MM.1S (cell line): ENCODE results near the gene CLN5.
"Not testable (repeated sequence)": the region's sequence is repeated elsewhere in the genome, so short reads cannot be mapped to it uniquely, and the experiment has no call there.

Source experiments
- DNase-seq: peaks from one replicate; pipeline ENCODE4 v3.0.0-alpha.2; 2015
- H2AFZ ChIP-seq: fragments of 300-600 bp; sonication (generic); 2 replicates; pipeline ENCODE4 v1.6.0; 2016; ENCODE audit warnings: antibody characterized with exemption, low read length
- H3F3A ChIP-seq: fragments of 300-600 bp; sonication (generic); 2 replicates; pipeline ENCODE4 v1.6.1; 2016; ENCODE audit warnings: mild to moderate bottlenecking, antibody characterized with exemption, low read length, moderate library complexity, mixed read lengths; ENCODE audit not compliant: insufficient read depth
- H3K27ac ChIP-seq: fragments of 300-600 bp; sonication (generic); 2 replicates; pipeline ENCODE4 v1.5.1; 2016; ENCODE audit warnings: mild to moderate bottlenecking, low read length
- H3K27me3 ChIP-seq: fragments of 300-600 bp; sonication (generic); replicated peaks from 2 replicates; pipeline ENCODE4 v1.6.0; 2016; ENCODE audit warnings: low read length; ENCODE audit not compliant: insufficient read depth
- H3K36me3 ChIP-seq: fragments of 300-600 bp; sonication (generic); replicated peaks from 2 replicates; pipeline ENCODE4 v1.6.1; 2016; ENCODE audit warnings: mild to moderate bottlenecking, low read length, mixed read lengths; ENCODE audit not compliant: insufficient read depth
- H3K4me1 ChIP-seq: fragments of 300-600 bp; sonication (generic); 2 replicates; pipeline ENCODE4 v1.6.1; 2016; ENCODE audit warnings: low read length, mixed read lengths
- H3K4me2 ChIP-seq: fragments of 300-600 bp; sonication (generic); 2 replicates; pipeline ENCODE4 v1.6.0; 2016; ENCODE audit warnings: low read depth, low read length
- H3K4me3 ChIP-seq: fragments of 300-600 bp; sonication (generic); 2 replicates; pipeline ENCODE4 v1.5.1; 2016; ENCODE audit warnings: low read length, mixed read lengths
- H3K79me2 ChIP-seq: fragments of 300-600 bp; sonication (generic); 2 replicates; pipeline ENCODE4 v1.6.1; 2016; ENCODE audit warnings: mixed run types, low read length, mixed read lengths
- H3K9ac ChIP-seq: fragments of 300-600 bp; sonication (generic); 2 replicates; pipeline ENCODE4 v1.6.1; 2016; ENCODE audit warnings: low read length, mixed read lengths
- H3K9me2 ChIP-seq: fragments of 300-600 bp; sonication (generic); replicated peaks from 2 replicates; pipeline ENCODE4 v1.6.1; 2016; ENCODE audit warnings: mild to moderate bottlenecking, low read length, mixed read lengths; ENCODE audit not compliant: insufficient read depth
- H3K9me3 ChIP-seq: fragments of 300-600 bp; sonication (generic); replicated peaks from 2 replicates; pipeline ENCODE4 v1.6.1; 2016; ENCODE audit warnings: mild to moderate bottlenecking, low read length, mixed read lengths; ENCODE audit not compliant: insufficient read depth
- H4K20me1 ChIP-seq: fragments of 300-600 bp; sonication (generic); 2 replicates; pipeline ENCODE4 v1.6.1; 2016; ENCODE audit warnings: mild to moderate bottlenecking, low read length, moderate library complexity, mixed read lengths; ENCODE audit not compliant: insufficient read depth
- EZH2 ChIP-seq: fragments of 300-600 bp; sonication (generic); optimal IDR thresholded peaks from 2 replicates; pipeline ENCODE3; 2017; ENCODE audit warnings: low read depth, mild to moderate bottlenecking, antibody characterized with exemption, low read length, mixed read lengths
- EZH2phosphoT487 ChIP-seq: fragments of 300-600 bp; sonication (generic); IDR thresholded peaks from 2 replicates; pipeline ENCODE4 v1.6.1; 2018; ENCODE audit warnings: antibody characterized with exemption, low read length
- TF ChIP-seq, protein P1 (sequence below): fragments of 300-600 bp; sonication (generic); IDR thresholded peaks from 2 replicates; pipeline ENCODE4 v1.5.1; 2016; ENCODE audit warnings: antibody characterized with exemption, low read length, mixed read lengths

Gene CLN5

DNA sequence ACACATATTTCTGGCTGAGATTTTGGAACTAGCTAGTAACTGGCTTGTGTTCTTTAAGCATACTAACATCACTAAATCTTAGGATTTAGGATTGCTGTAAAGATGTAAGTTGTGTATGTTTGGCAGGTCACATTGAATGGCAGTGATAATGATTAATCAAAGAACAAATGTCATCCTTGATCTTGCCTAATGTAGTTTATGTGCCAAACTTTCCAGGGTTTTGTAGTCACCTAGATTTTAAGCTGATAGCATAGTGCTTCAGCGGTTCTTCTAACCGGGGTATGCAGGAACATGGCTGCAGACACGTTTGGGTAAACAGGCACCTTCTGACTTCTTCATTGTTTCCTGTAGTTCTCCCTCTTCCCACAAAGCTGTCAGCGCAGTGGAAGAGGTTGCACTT, 9.7 kb downstream of the CLN5 start:
- H3K79me2 ChIP-seq = peaks cover 10% of the 10 kb centered on the region
- no peak for DNase-seq
- no peak overlapping the region for H3K4me2 ChIP-seq
- 0 out of 2 replicates have a peak, but pooled peaks cover 9% of the 10 kb centered on the region for H3F3A ChIP-seq
- no peaks in the 10 kb centered on the region for H4K20me1 ChIP-seq
- no peaks in the 10 kb centered on the region for H3K27me3 ChIP-seq
- H3K4me3 ChIP-seq = no peak overlapping the region
- H3K4me1 ChIP-seq = peaks cover 13% of the 10 kb centered on the region
- H3K9me3 ChIP-seq = no peaks in the 10 kb centered on the region
- no peaks in the 10 kb centered on the region; the same call in 1 of the 2 replicates for H3K36me3 ChIP-seq
- no peak overlapping the region for H3K27ac ChIP-seq
- H3K9me2 ChIP-seq = no peaks in the 10 kb centered on the region
- H3K9ac ChIP-seq = no peak overlapping the region
- TF ChIP-seq EZH2phosphoT487 (no peak), EZH2 (no peak)
- TF ChIP-seq, protein P1, sequence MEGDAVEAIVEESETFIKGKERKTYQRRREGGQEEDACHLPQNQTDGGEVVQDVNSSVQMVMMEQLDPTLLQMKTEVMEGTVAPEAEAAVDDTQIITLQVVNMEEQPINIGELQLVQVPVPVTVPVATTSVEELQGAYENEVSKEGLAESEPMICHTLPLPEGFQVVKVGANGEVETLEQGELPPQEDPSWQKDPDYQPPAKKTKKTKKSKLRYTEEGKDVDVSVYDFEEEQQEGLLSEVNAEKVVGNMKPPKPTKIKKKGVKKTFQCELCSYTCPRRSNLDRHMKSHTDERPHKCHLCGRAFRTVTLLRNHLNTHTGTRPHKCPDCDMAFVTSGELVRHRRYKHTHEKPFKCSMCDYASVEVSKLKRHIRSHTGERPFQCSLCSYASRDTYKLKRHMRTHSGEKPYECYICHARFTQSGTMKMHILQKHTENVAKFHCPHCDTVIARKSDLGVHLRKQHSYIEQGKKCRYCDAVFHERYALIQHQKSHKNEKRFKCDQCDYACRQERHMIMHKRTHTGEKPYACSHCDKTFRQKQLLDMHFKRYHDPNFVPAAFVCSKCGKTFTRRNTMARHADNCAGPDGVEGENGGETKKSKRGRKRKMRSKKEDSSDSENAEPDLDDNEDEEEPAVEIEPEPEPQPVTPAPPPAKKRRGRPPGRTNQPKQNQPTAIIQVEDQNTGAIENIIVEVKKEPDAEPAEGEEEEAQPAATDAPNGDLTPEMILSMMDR = no peak
- H2AFZ ChIP-seq = no peak overlapping the region

DNA sequence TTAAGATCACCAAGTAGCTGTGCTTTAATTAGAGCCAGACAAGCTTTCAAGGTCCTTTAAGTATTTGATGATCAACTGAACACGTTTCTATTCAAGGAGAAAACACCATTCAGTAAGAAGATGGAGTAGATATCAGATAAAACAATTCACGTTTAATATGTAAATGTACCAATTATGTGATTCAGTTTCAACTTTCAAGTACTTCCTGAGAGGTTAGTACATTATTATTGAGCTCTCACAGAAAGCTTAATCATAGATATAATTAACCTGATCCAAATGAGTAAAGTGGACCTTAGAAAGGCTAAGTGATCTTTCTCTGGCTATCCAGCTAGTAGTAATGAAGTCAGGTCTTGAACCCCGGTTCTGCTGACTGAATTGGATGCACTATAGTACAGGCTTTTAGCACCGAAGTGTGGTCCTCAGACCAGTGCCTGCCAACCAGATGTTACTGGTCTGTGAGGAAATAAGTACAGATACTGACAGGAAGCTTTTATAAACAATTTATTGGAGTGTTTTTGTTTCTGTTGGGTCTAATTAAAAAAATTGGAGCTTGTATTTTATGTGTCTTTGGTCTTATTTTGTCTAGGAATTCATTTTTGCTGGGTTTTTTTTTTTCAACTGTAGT, 10.2 kb downstream of the CLN5 start:
- Histone ChIP-seq H3K36me3 (no peaks in the 10 kb centered on the region; the same call in 1 of the 2 replicates), H3K9ac (no peak overlapping the region)

DNA sequence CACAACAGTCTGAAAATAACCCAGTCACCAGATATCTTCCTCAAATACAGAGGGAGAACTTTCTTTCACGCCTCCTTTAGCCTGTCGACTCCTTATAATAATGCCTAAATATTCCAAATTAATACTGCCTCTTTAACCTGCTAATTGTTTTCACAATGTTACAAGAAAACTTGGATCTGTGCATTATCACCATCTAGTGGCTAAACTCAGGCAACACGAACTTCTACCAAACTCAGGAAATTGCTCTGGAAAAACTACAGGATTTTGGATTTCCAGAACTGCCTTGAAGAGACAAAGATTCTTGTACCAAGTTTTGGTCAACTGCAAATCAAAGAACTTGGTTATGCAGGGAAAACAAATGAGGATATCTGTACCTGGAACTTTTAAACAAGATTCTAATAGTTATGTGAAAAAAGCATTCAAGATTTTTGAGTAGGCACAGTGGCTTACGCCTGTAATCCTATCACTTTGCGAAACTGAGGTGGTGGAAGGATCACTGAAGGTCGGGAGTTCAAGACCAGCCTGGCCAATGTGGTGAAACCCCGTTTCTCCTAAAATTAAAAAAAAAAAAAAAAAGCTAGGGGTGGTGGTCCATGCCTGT, 10.8 kb downstream of the CLN5 start:
- Histone ChIP-seq H3K27ac (no peak overlapping the region), H2AFZ (no peak overlapping the region), H3K9me2 (no peaks in the 10 kb centered on the region), H4K20me1 (no peaks in the 10 kb centered on the region), H3K4me1 (peaks cover 13% of the 10 kb centered on the region), H3F3A (0 out of 2 replicates have a peak, but pooled peaks cover 9% of the 10 kb centered on the region), H3K4me2 (no peak overlapping the region), H3K79me2 (peaks cover 20% of the 10 kb centered on the region), H3K9ac (no peak overlapping the region), H3K36me3 (peaks cover 3% of the 10 kb centered on the region; the same call in 1 of the 2 replicates), H3K9me3 (no peaks in the 10 kb centered on the region), H3K27me3 (no peaks in the 10 kb centered on the region), H3K4me3 (no peak overlapping the region)
- DNase-seq = no peak
- TF ChIP-seq, protein P1 = peak; percentile 68
- no peak for TF ChIP-seq EZH2phosphoT487

More for the DNA sequence above, 10.2 kb downstream of the CLN5 start:
- Histone ChIP-seq H3K4me1 (peaks cover 13% of the 10 kb centered on the region), H3K4me3 (no peak overlapping the region), H3K9me2 (no peaks in the 10 kb centered on the region), H2AFZ (no peak overlapping the region), H3K79me2 (peaks cover 14% of the 10 kb centered on the region), H3F3A (0 out of 2 replicates have a peak, but pooled peaks cover 9% of the 10 kb centered on the region), H3K27ac (no peak overlapping the region), H3K27me3 (no peaks in the 10 kb centered on the region), H3K9me3 (no peaks in the 10 kb centered on the region), H4K20me1 (no peaks in the 10 kb centered on the region), H3K4me2 (no peak overlapping the region)
- TF ChIP-seq, protein P1 = no peak
- TF ChIP-seq EZH2phosphoT487 (no peak), EZH2 (no peak)
- no peak for DNase-seq

DNA sequence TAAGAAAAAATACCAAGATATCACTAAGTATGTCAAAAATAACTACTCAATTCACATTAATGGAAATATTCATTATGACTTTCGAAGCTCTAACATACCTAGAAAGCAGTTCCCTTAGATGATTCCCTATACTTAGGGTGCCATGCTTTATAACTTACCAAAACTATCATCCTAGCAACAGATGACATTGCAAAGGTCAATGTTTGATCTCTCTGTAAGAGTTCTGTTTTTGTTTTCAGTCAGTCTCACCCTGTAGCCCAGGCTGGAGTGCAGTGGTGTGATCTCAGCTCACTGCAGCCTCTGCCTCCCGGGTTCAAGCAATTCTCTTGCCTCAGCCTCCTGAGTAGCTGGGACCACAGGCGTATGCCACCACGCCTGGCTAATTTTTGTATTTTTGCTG, 16.5 kb downstream of the CLN5 start:
- H3K36me3 ChIP-seq = peaks cover 15% of the 10 kb centered on the region
- not testable (repeated sequence) for H3K9ac ChIP-seq, H3K27me3 ChIP-seq, H2AFZ ChIP-seq, H3K27ac ChIP-seq, DNase-seq, H4K20me1 ChIP-seq, H3K9me3 ChIP-seq, H3K4me3 ChIP-seq, H3K4me1 ChIP-seq, H3K4me2 ChIP-seq, H3F3A ChIP-seq, H3K9me2 ChIP-seq
- peaks cover 57% of the 10 kb centered on the region for H3K79me2 ChIP-seq
